Gastroesophageal sphincter (tissue), 4 donors: ENCODE measurements around the gene RASSF5. TPM values are rescaled to one million over a fixed set of nuclear protein-coding genes. Genes with fewer than 3 reads are reported as not detected.

ENCODE experiments used
- ATAC-seq: fragments of 150-250 bp; one replicate; pipeline ENCODE4 v1.9.1; 2016; ENCODE audit warnings: mild to moderate bottlenecking, moderate library complexity
- H3K27ac ChIP-seq, 4 donors: fragments of 200-600 bp; sonication (generic) in 3 of 4; 1 replicate in 3 of 4; 2 replicates in 1 of 4; pipeline ENCODE4 v1.5.1; 2016 to 2019
- H3K27me3 ChIP-seq: fragments of 200-600 bp; sonication (generic); one replicate; pipeline ENCODE4 v1.5.1; 2019
- H3K36me3 ChIP-seq, 2 donors: fragments of 200-600 bp; sonication (generic); one replicate each; pipeline ENCODE4 v1.5.1; 2019; ENCODE audit warnings: control low read depth in 1 of 2
- H3K4me1 ChIP-seq, 3 donors: fragments of 200-600 bp; sonication (generic); 1 replicate in 2 of 3; 2 replicates in 1 of 3; pipeline ENCODE4 v1.5.1; 2016 to 2019; ENCODE audit warnings: control low read depth in 2 of 3
- H3K4me3 ChIP-seq, 2 donors: fragments of 200-600 bp; sonication (generic); one replicate each; pipeline ENCODE4 v1.5.1; 2019; ENCODE audit warnings: mild to moderate bottlenecking in 1 of 2, moderate library complexity in 1 of 2
- H3K9me3 ChIP-seq, 3 donors: fragments of 200-600 bp; sonication (generic); one replicate each; pipeline ENCODE4 v1.5.1; 2017 to 2019; ENCODE audit warnings: control low read depth in 2 of 3
- CTCF ChIP-seq, 4 experiments: fragments of 200-600 bp in 2 of 4; fragments of 450-650 bp in 2 of 4; sonication (generic) in 1 of 4; IDR thresholded peaks; one replicate each; pipeline ENCODE4 v1.5.1; 2017 to 2019; ENCODE audit warnings: antibody characterized with exemption in 4 of 4, mild to moderate bottlenecking in 2 of 4, moderate library complexity in 2 of 4
- EP300 ChIP-seq: sonication (generic); formaldehyde crosslinking; IDR thresholded peaks from one replicate; pipeline ENCODE4 v1.6.1; 2017; ENCODE audit warnings: antibody characterized with exemption, mild to moderate bottlenecking
- POLR2A ChIP-seq, 2 donors: fragments of 450-650 bp; IDR thresholded peaks; one replicate each; pipeline ENCODE4 v1.6.1; 2017; ENCODE audit warnings: antibody characterized with exemption in 2 of 2, mild to moderate bottlenecking in 2 of 2, moderate library complexity in 1 of 2
- POLR2AphosphoS5 ChIP-seq: sonication (generic); formaldehyde crosslinking; IDR thresholded peaks from one replicate; pipeline ENCODE4 v1.6.1; 2017; ENCODE audit warnings: antibody characterized with exemption
- WGBS, 2 donors: methylation state at CpG; one replicate each; pipeline ENCODE4 v1.1.5; 2018; ENCODE audit warnings: low coverage in 1 of 2; 5-methylcytosine and 5-hydroxymethylcytosine counted together
- total RNA-seq, 4 donors: library from RNA; depleted of rRNA; stranded (reverse); fragments of >200 nt; gene quantifications; one replicate each; pipeline ENCODE4 v1.1.0, GENCODE V29; 2016

The RASSF5 gene
- total RNA-seq, 4 donors from 2014 or later = 6.2 to 23.3 (median 8.5) TPM

- ATAC-seq = no peak
- Histone ChIP-seq H3K27me3 (no peaks in the 10 kb centered on the region), H3K36me3 (peaks cover 0 to 11% of the 10 kb centered on the region in 2 donors), H3K9me3 (no peaks in the 10 kb centered on the region), H3K27ac (no peak overlapping the region), H3K4me3 (no peak overlapping the region), H3K4me1 (no peaks in the 10 kb centered on the region)
- WGBS, 2 donors = 73% methylated on average over 3 of the region's 4 CpGs; no CpG with 5 or more reads in 1 of the 2 donors
- no peak for TF ChIP-seq EP300
- TF ChIP-seq CTCF (IDR thresholded peaks at IDR 0.05) = no peak
- TF ChIP-seq POLR2AphosphoS5 = no peak
- TF ChIP-seq POLR2A (IDR thresholded peaks at IDR 0.05) = no peak
Observed at GRCh38 chr1:206566999-206567398, 59.7 kb downstream of the RASSF5 start.

- H3K27me3 ChIP-seq = no peaks in the 10 kb centered on the region
- no peak overlapping the region for H3K4me3 ChIP-seq
- TF ChIP-seq EP300 = no peak
- TF ChIP-seq POLR2A (IDR thresholded peaks at IDR 0.05) = no peak
- TF ChIP-seq POLR2AphosphoS5 = no peak
- no peak for TF ChIP-seq CTCF (IDR thresholded peaks at IDR 0.05)
- peaks cover 0 to 8% of the 10 kb centered on the region in 2 donors for H3K36me3 ChIP-seq
- no peaks in the 10 kb centered on the region for H3K9me3 ChIP-seq
- H3K4me1 ChIP-seq = no peaks in the 10 kb centered on the region
- H3K27ac ChIP-seq = no peak overlapping the region
- 100% methylated on average over 1 of the region's 10 CpGs; no CpG with 5 or more reads in 1 of the 2 donors for WGBS, 2 donors
- no peak for ATAC-seq
Observed at GRCh38 chr1:206568256-206568655, 60.9 kb downstream of the RASSF5 start.

DNA sequence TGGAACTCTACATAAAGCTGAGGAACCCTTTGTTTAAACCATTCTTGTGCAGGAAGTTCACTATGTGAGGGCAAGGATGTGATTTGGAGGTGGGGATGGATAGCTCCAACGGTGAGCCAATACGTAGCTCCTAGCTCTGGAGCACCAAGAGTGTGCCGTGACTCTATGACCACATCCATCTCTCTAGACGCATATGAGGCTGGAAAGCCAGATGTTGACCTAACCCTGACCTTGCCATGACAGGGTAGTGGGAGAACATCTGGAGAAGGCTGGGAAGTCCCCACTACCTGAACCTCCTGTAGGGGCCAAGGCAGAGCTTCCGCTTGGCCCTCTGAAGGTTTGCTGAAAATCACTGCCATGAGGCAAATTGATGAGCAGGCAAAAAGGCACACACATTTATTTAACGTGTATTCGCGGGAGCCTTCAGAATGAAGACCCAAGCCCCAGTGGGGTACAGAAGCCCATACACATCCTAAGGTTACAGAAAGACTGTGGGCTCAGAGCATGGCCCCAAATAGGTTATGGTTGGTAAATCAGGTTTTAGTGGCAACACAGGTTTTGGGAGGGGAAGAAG is 61.5 kb downstream of the RASSF5 start:
- Histone ChIP-seq H3K27ac (no peak overlapping the region), H3K9me3 (no peaks in the 10 kb centered on the region), H3K4me1 (no peaks in the 10 kb centered on the region), H3K4me3 (no peak overlapping the region), H3K27me3 (no peaks in the 10 kb centered on the region), H3K36me3 (peaks cover 0 to 8% of the 10 kb centered on the region in 2 donors)
- no peak for TF ChIP-seq EP300
- 84 to 90% methylated on average over 5 to 7 of the region's 8 CpGs for WGBS, 2 donors
- no peak for ATAC-seq

DNA sequence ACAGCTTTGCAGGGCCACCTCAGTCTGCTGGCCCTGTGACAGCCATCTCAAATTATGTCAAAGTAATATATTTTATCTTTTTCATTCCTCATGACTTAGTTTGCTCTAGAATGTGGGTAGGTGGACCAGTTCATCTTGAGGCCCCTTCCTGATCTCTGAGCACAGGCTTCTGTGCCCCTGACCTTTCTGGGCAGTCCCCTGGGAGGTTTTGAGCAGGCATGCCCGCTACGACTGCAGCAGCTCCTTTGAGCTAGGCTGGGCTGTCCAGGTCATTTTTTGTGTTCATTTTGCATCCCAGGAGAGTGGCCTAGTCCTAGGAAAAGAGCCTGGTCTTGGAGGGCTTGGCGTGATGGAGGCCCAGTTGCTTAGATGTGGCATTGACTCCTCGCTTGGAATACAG is 62.2 kb downstream of the RASSF5 start:
- no peaks in the 10 kb centered on the region for H3K27me3 ChIP-seq
- no peak for TF ChIP-seq CTCF (IDR thresholded peaks at IDR 0.05)
- TF ChIP-seq POLR2AphosphoS5 = no peak
- no peak for TF ChIP-seq EP300
- ATAC-seq = no peak
- no peaks in the 10 kb centered on the region for H3K9me3 ChIP-seq
- no peak overlapping the region for H3K27ac ChIP-seq
- peaks cover 0 to 8% of the 10 kb centered on the region in 2 donors for H3K36me3 ChIP-seq
- no peaks in the 10 kb centered on the region for H3K4me1 ChIP-seq
- 96% methylated on average over 2 of the region's 4 CpGs; no CpG with 5 or more reads in 1 of the 2 donors for WGBS, 2 donors
- no peak overlapping the region for H3K4me3 ChIP-seq

DNA sequence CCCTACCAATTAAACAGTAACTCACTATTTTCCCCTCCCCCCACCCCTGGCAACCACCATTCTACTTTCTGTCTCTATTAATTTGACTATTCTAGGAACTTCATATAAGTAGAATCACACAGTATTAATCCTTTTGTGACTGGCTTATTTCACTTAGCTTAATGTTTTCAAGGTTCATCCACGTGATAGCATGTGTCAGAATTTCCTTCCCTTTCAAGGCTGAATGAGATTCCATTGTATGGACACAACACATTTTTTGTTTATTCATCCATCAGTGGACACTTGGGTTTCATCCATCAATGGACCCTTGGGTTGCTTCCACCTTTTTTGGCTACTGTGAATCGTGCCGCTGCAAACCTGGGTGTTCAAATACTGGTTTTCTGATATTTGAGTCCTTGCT is 63.2 kb downstream of the RASSF5 start:
- Histone ChIP-seq H3K9me3 (no peaks in the 10 kb centered on the region), H3K36me3 (peaks cover 0 to 8% of the 10 kb centered on the region in 2 donors), H3K27ac (no peak overlapping the region), H3K4me3 (no peak overlapping the region), H3K27me3 (no peaks in the 10 kb centered on the region), H3K4me1 (peaks cover 0 to 9% (median 0%) of the 10 kb centered on the region in 3 donors)
- ATAC-seq = no peak
- TF ChIP-seq POLR2AphosphoS5 = no peak
- TF ChIP-seq POLR2A (IDR thresholded peaks at IDR 0.05) = no peak
- TF ChIP-seq CTCF (IDR thresholded peaks at IDR 0.05) = no peak
- no peak for TF ChIP-seq EP300
- WGBS, 2 donors = 70 to 86% methylated on average over 3 of the region's 3 CpGs
